HG03520 (cell line): ENCODE measurements around the gene CCT5.

Experiments used
- ATAC-seq: cut with Tn5 transposase; IDR thresholded peaks from one replicate; pipeline ENCODE4 v1.9.1; 2021; ENCODE audit warnings: mild to moderate bottlenecking, moderate library complexity; ENCODE audit not compliant: unreplicated experiment

CCT5 gene

GRCh38 chr5:10249948-10250805 lies at the start of gene CCT5:
Gene CCT5, plus strand, starts transcription at chr5:10250280. Its CDS starts 61 bp downstream, at chr5:10250341.
- peak; percentile 73 for ATAC-seq

- ATAC-seq = no peak
These were observed 48.7 kb upstream of the CCT5 start for GRCh38 chr5:10201223-10201868.

GRCh38 chr5:10202089-10202910 lies 47.8 kb upstream of the CCT5 start:
- ATAC-seq = no peak

- no peak for ATAC-seq
These were observed 41.1 kb upstream of the CCT5 start for GRCh38 chr5:10209004-10209403.

GRCh38 chr5:10213316-10213715 lies 36.8 kb upstream of the CCT5 start:
- ATAC-seq = no peak

- ATAC-seq = no peak
These were observed 36.0 kb upstream of the CCT5 start for GRCh38 chr5:10214041-10214440.

GRCh38 chr5:10215366-10215765 lies 34.7 kb upstream of the CCT5 start:
- ATAC-seq = no peak

GRCh38 chr5:10216107-10216506 lies 34.0 kb upstream of the CCT5 start:
- ATAC-seq = no peak

GRCh38 chr5:10218658-10219057 lies 31.4 kb upstream of the CCT5 start:
- no peak for ATAC-seq

GRCh38 chr5:10219068-10219467 lies 31.0 kb upstream of the CCT5 start:
- ATAC-seq = no peak

- no peak for ATAC-seq
These were observed 29.8 kb upstream of the CCT5 start for GRCh38 chr5:10220248-10220647.

- no peak for ATAC-seq
These were observed 27.8 kb upstream of the CCT5 start for GRCh38 chr5:10222326-10222725.

- no peak for ATAC-seq
These were observed 22.7 kb upstream of the CCT5 start for GRCh38 chr5:10227379-10227778.

- ATAC-seq = no peak
These were observed 21.8 kb upstream of the CCT5 start for GRCh38 chr5:10228288-10228687.

GRCh38 chr5:10229306-10230048 lies 20.6 kb upstream of the CCT5 start:
- ATAC-seq = no peak

- ATAC-seq = no peak
These were observed 17.7 kb upstream of the CCT5 start for GRCh38 chr5:10232386-10232785.

GRCh38 chr5:10233011-10233410 lies 17.1 kb upstream of the CCT5 start:
- ATAC-seq = no peak

GRCh38 chr5:10233505-10233904 lies 16.6 kb upstream of the CCT5 start:
- ATAC-seq = no peak

- no peak for ATAC-seq
These were observed 14.7 kb upstream of the CCT5 start for GRCh38 chr5:10235350-10235749.

- no peak for ATAC-seq
These were observed 6.3 kb upstream of the CCT5 start for GRCh38 chr5:10243660-10244240.
